MG63 (cell line): ENCODE measurements around the gene ECPAS. TPM values are rescaled to one million over a fixed set of nuclear protein-coding genes. Genes with fewer than 3 reads are reported as not detected.
A peak's percentile ranks its signal among the peaks of the same experiment; 100 is the strongest.
"Not testable (repeated sequence)": the region's sequence is repeated elsewhere in the genome, so short reads cannot be mapped to it uniquely, and the experiment has no call there.

Experiments used
- DNase-seq: peaks from one replicate; pipeline ENCODE4 v3.0.0-alpha.2; 2020
- H3K27me3 ChIP-seq: fragments of 250-450 bp; sonication (Bioruptor Pico); 2 replicates; pipeline ENCODE4 v1.5.1; 2020; ENCODE audit warnings: mild to moderate bottlenecking, moderate library complexity
- H3K36me3 ChIP-seq: fragments of 250-450 bp; sonication (Bioruptor Pico); 2 replicates; pipeline ENCODE4 v1.5.1; 2020; ENCODE audit warnings: mild to moderate bottlenecking, moderate library complexity
- H3K4me3 ChIP-seq: fragments of 250-450 bp; sonication (Bioruptor Pico); 2 replicates; pipeline ENCODE4 v1.5.1; 2020; ENCODE audit warnings: mild to moderate bottlenecking, moderate library complexity
- H3K9me3 ChIP-seq: fragments of 250-450 bp; sonication (Bioruptor Pico); 2 replicates; pipeline ENCODE4 v1.5.1; 2020; ENCODE audit warnings: mild to moderate bottlenecking, moderate library complexity
- total RNA-seq: library from RNA; depleted of rRNA; stranded (reverse); fragments of >200 nt; shearing (Covaris generic); gene quantifications from 2 replicates; pipeline ENCODE4 v1.2.3, GENCODE V29; 2014; ENCODE audit warnings: low replicate concordance; rRNA removed

The ECPAS gene, protein sequence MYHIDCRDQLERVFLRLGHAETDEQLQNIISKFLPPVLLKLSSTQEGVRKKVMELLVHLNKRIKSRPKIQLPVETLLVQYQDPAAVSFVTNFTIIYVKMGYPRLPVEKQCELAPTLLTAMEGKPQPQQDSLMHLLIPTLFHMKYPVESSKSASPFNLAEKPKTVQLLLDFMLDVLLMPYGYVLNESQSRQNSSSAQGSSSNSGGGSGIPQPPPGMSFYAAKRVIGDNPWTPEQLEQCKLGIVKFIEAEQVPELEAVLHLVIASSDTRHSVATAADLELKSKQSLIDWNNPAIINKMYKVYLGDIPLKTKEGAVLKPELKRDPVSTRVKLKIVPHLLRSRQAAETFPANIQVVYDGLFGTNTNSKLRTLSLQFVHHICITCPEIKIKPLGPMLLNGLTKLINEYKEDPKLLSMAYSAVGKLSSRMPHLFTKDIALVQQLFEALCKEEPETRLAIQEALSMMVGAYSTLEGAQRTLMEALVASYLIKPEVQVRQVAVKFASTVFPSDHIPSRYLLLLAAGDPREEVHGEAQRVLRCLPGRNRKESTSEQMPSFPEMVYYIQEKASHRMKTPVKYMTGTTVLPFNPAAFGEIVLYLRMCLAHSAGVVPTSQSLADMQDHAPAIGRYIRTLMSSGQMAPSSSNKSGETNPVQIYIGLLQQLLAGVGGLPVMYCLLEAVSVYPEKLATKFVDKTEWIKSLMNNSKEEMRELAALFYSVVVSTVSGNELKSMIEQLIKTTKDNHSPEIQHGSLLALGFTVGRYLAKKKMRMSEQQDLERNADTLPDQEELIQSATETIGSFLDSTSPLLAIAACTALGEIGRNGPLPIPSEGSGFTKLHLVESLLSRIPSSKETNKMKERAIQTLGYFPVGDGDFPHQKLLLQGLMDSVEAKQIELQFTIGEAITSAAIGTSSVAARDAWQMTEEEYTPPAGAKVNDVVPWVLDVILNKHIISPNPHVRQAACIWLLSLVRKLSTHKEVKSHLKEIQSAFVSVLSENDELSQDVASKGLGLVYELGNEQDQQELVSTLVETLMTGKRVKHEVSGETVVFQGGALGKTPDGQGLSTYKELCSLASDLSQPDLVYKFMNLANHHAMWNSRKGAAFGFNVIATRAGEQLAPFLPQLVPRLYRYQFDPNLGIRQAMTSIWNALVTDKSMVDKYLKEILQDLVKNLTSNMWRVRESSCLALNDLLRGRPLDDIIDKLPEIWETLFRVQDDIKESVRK (N-terminal part only)
- total RNA-seq = 77.5 and 87.8 TPM in 2 replicates

DNA sequence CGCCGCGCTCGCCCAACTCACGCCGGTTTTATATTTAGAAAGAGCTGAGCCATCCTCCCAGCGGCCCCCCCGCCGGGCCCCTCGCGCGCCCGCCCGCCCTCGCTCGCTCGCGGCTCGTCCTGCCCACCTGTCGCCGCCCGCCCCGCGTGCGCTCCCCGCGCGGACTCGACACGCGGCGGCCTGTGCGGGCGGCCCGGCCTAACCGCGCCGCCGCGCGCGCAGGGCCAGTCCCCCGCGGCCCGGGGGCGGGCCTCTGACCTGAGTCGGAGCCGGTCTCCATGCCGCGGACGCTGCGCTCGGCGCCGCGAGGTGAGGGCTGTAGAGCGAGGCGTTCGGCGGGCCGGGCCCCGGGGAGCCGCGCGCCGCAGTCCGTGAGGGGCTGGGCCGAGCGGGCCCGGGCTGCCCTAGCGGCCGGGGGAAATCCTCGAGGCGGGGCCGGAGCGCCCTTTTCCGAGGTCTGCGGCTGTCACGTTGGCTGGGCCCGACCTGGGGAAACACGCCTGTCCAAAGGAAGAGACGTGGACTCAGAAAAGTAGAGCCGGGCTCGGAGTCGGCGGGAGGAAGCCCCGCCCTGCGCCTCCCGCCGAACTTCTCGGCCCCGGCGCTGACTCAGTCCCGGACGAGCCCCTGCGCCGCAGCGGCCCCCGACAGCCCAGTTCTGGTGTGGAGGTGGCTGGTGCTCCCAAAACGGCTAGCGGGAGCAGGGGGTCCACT lies at the start of gene ECPAS:
TSS of gene ECPAS (minus strand) at position 526 of the 714 bp plus-strand sequence. CDS start 11,465 bp downstream, outside the sequence.
- peaks cover 18% of the 10 kb centered on the region for H3K36me3 ChIP-seq
- DNase-seq = peak; percentile 90
- H3K4me3 ChIP-seq = peak within 1 kb of the TSS; percentile 93
- H3K9me3 ChIP-seq = no peaks in the 10 kb centered on the region
- no peaks in the 10 kb centered on the region for H3K27me3 ChIP-seq

DNA sequence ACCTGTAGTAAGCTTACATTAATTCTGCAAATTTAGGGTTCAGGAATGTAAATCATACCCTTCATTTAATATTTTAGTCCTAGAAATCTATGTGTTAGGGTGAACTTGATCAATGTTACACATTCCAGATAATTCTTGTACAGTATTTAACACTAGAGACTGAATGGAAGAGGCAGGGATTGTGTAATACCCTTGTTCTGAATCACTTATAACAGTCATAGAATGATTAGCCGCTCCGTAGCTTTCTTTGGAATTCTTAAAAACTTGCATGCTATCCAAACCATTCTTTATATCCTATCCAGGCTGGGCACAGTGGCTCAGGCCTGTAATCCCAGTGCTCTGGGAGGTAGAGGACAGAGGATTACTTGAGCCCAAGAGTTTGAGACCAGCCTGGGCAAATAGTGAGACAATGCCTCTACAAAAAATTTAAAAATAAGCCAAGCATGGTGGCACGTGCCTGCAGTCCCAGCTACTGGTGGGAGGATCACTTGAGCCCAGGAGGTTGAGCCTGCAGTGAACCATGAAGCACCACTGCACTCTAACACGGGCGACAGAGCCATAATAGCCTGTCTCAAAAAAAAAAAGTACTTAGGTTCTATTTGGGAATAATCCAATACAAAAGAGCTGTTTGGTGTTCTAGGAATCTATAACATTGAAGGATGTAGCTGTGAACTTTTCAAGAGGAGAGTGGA lies 49.1 kb upstream of the ECPAS start:
- peaks cover 2% of the 10 kb centered on the region; the same call in 1 of the 2 replicates for H3K9me3 ChIP-seq
- H3K27me3 ChIP-seq = no peaks in the 10 kb centered on the region
- H3K4me3 ChIP-seq = no peak overlapping the region
- no peak for DNase-seq
- H3K36me3 ChIP-seq = no peaks in the 10 kb centered on the region

DNA sequence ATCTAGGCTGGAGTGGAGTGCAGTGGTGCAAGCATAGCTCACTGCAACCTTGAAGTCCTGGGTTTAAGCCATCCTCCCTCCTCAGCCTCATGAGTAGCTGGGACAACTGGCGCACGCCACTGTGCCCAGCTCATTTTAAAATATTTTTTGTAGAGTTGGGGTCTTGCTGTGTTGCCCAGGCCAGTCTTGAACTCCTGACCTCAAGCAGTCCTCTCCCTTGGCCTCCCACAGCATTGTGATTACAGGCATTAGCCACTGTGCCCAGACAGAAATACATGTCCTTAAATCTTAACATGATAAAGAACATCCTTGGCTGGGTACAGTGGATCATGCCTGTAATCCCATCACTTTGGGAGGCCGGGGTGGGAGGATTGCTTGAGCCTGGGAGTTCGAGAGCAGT lies 47.5 kb upstream of the ECPAS start:
- H3K9me3 ChIP-seq = peaks cover 2% of the 10 kb centered on the region; the same call in 1 of the 2 replicates
- no peaks in the 10 kb centered on the region for H3K27me3 ChIP-seq
- H3K4me3 ChIP-seq = no peak overlapping the region
- DNase-seq = no peak
- H3K36me3 ChIP-seq = no peaks in the 10 kb centered on the region

DNA sequence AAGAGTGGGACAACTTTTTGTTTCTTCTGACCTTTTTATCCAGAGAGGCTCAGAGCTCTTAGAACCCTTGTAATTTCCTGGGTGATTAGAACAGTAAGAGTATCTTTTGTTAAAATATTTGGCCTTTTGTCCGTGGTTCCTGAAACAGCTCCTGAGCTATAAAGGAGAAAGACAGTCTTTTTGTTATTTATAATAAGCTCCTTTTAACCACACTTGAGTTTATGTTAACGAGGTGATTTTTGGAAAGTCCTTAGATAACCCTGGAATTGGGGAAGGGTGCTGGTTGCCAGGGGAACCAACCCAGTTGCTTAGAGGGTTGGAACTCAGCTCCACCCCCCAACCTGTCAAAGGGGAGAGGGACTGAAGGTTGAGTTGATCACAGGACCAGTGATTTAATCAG lies 45.6 kb upstream of the ECPAS start:
- H3K27me3 ChIP-seq = no peaks in the 10 kb centered on the region
- H3K4me3 ChIP-seq = no peak overlapping the region
- H3K36me3 ChIP-seq = no peaks in the 10 kb centered on the region
- no peak for DNase-seq
- H3K9me3 ChIP-seq = no peaks in the 10 kb centered on the region; the same call in 1 of the 2 replicates

DNA sequence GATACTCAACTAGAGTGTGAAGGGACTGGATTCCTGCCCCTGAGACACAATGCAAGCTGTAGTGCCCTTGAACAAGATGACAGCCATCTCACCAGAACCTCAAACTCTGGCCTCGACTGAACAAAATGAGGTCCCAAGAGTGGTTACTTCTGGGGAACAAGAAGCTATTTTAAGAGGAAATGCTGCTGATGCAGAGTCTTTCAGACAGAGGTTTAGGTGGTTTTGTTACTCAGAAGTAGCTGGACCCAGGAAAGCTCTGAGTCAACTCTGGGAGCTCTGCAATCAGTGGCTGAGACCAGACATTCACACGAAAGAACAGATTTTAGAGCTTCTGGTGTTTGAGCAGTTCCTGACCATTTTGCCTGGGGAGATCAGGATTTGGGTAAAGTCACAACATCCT lies 43.2 kb upstream of the ECPAS start:
- DNase-seq = no peak
- Histone ChIP-seq H3K4me3 (no peak overlapping the region), H3K27me3 (no peaks in the 10 kb centered on the region)

DNA sequence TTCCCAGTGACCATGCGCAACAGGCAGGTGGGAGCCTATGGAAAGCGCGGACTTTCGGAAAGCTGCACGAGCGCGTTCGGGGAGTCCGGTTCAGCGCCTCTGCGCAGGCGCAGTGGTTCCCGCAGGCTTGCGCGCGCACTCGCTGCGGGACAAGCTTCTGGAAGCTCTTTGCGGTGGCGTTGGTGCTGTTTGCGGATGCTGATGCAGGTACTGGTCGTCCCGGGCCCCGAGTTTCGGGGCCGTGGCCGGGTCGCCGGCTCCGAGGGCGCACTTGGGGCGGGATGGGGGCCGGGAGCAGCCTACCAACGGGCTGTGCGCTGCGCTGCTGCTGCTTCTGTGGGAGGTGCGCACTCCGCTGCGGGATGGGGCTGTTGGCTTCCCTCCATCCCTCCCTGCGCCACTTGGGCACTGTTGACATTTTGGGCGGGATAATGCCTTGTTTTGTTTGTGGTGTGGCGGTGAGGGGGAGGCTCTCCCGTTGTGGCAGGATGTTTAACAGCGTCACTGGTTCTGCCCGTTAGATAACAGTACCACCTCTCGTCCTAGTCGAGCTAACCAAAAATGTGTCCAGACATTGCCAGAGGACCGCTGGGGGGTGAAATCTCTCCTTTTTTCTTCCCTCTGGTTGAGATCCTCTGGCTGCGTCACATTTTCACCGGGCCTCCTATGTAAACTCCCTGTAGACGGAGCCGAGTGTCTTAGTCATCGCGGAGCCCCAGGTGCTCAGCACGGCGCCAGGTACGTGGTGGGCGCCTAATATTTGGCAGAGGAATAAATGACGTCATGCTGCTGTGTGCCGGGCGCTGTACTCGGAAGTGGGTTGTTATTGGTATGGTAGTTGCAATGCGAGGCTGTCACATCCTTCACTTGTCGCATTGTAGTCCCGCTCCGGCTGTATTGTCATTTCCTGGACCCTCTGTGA lies 41.1 kb upstream of the ECPAS start, which contains the start of gene ZNF483:
TSS of gene ZNF483 (plus strand) at position 124 of the 922 bp plus-strand sequence. CDS start 2,217 bp downstream, outside the sequence.
- Histone ChIP-seq H3K9me3 (no peaks in the 10 kb centered on the region), H3K36me3 (no peaks in the 10 kb centered on the region), H3K4me3 (no peak within 1 kb of the TSS), H3K27me3 (no peaks in the 10 kb centered on the region)
- no peak for DNase-seq

More for the DNA sequence above, 43.2 kb upstream of the ECPAS start:
- Histone ChIP-seq H3K9me3 (no peaks in the 10 kb centered on the region), H3K36me3 (no peaks in the 10 kb centered on the region)

DNA sequence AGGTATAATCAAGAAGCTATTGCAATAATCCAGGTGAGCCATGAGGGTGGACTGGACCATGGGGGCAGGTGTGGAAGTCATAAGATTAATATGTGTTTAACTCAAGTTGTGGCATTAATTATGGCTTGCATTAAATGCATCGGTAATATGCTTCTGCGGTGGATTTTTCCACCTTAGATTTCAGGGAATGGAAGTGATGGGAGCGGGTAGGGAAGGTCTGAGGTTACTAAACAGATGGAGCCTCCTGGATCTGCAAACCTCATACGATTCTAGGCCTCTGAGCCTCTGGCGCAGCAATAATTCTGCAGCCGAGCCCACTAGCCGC lies 40.5 kb upstream of the ECPAS start:
- no peak overlapping the region for H3K4me3 ChIP-seq
- no peaks in the 10 kb centered on the region for H3K27me3 ChIP-seq
- H3K36me3 ChIP-seq = no peaks in the 10 kb centered on the region
- no peak for DNase-seq
- H3K9me3 ChIP-seq = no peaks in the 10 kb centered on the region

DNA sequence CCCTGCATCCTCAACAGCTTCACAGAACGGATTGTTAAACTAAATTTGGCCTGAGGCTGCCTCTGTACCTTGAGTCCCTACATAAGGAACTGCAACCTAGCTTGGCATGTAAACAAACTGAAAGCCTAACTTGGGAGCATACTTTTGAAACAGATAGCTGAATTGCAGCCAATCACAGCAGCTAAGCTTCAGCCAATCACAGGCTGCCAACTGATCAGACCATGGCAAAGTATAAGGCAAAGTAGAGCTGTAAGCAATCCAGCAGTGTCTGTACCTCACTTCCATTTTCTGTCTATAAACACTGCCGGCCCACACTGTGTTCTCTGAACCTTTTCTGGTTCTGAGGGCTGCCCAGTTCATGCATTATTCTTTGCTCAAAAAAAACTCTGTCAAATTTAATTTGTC lies 31.9 kb upstream of the ECPAS start:
- no peak for DNase-seq
- H3K9me3 ChIP-seq = peaks cover 2% of the 10 kb centered on the region; the same call in 1 of the 2 replicates
- no peak overlapping the region for H3K4me3 ChIP-seq
- no peaks in the 10 kb centered on the region for H3K27me3 ChIP-seq
- no peaks in the 10 kb centered on the region for H3K36me3 ChIP-seq

DNA sequence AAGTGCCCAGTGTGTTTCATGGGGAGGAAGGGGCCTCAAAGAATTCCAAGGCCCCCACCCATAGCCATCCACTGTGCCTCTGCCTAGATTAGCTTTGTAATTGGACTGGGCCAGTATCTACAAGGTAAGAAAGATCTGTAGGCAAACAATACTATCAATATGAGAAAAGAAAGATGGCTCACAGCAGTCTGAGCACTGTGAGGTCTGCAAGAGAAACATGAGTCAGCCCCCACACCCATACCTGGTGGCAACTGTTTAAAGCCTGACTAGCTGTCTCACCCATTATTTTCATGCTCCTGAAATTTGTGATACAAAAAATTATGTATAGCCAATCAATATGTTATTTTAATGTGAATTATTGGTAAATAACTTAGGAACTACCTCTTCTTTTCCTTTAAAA lies 30.8 kb upstream of the ECPAS start:
- H3K4me3 ChIP-seq = no peak overlapping the region
- no peak for DNase-seq
- no peaks in the 10 kb centered on the region for H3K27me3 ChIP-seq
- no peaks in the 10 kb centered on the region for H3K36me3 ChIP-seq
- H3K9me3 ChIP-seq = peaks cover 2% of the 10 kb centered on the region; the same call in 1 of the 2 replicates

DNA sequence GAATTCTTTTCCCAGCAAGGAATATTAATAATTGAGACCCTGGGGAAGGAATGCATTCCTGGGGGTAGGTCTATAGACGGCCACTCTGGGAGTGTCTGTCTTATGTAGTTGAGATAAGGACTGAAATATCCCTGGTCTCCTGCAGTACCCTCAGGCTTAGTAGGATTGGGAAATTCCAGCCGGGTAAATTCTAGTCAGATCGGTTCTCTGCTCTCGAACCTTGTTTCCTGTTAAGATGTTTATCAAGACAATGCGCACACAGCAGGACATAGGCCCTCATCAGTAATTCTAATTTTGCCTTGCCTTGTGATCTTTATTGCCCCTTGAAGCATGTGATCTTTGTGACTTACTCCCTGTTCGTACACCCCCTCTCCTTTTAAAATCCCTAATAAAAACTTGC lies 27.4 kb upstream of the ECPAS start:
- not testable (repeated sequence) for H3K27me3 ChIP-seq, H3K36me3 ChIP-seq, H3K9me3 ChIP-seq, DNase-seq, H3K4me3 ChIP-seq

DNA sequence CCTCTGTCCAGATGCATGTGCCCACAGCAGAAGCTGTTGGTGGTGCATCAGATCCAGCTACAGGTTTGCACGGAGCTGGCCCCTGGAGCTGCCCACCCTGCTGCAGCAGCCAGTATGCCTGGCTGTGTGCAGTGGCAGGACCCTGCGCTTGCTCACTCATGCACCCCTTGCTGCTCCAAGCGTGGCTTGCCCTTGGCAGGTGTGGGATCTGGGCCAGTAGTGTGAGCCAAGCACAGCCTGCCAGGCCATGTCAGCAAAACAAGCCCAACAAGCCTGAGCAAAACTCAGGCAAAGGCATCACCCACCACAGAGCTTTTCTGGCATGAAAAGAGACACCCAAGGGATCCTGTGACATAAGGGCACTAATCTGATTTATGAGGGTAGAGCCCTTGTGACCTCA lies 18.3 kb upstream of the ECPAS start:
- no peak for DNase-seq
- no peaks in the 10 kb centered on the region for H3K27me3 ChIP-seq
- H3K4me3 ChIP-seq = no peak overlapping the region
- no peaks in the 10 kb centered on the region for H3K36me3 ChIP-seq
- no peaks in the 10 kb centered on the region for H3K9me3 ChIP-seq

DNA sequence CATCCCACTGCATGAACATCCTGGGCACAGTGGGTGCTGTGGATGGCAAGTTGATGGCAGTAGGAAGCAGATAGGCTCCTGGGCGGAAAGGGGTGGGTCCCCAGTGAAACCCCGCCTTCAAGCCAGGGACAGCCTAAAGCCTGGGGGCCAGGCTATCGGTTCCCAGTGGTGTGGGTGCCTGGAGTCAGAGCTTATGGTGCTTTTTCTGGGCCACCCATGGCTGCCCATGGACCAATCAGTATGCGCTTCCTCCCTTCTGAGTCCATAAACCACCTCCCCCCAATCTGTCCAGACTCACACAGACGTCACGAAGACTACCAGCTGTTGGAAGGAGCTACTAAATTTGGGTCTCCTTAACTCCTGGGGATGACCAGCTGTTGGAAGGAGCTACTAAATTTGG lies 17.5 kb upstream of the ECPAS start:
- Histone ChIP-seq H3K9me3 (no peaks in the 10 kb centered on the region), H3K27me3 (no peaks in the 10 kb centered on the region), H3K36me3 (no peaks in the 10 kb centered on the region), H3K4me3 (no peak overlapping the region)
- no peak for DNase-seq

DNA sequence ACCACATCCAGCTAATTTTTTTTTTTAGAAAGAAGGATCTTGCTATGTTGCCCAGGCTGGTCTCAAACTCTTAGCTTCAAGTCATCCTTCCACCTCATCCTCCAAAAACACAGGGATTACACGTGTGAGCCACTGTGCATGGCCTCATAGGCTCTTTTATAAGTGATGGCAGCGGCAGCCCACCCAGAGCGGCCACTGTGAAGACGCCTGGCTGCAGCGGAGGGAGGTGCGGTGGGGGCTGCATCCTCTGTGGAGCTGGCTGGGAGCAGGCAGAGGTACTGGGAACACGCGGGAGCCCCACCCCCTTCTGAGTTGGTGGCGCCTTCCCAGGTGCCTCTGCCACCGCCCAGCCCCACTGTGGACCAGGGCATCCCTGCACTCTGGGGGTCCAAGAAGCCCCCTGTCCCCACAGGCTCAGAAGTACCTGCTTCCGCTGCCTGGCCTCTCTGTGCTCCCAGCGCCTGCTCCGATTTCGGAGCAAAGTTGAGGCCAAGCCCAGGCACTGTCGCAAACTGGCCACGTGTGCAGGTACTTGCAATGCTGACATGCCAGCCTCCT lies 16.9 kb upstream of the ECPAS start:
- H3K4me3 ChIP-seq = no peak overlapping the region
- no peak for DNase-seq
- H3K27me3 ChIP-seq = no peaks in the 10 kb centered on the region

DNA sequence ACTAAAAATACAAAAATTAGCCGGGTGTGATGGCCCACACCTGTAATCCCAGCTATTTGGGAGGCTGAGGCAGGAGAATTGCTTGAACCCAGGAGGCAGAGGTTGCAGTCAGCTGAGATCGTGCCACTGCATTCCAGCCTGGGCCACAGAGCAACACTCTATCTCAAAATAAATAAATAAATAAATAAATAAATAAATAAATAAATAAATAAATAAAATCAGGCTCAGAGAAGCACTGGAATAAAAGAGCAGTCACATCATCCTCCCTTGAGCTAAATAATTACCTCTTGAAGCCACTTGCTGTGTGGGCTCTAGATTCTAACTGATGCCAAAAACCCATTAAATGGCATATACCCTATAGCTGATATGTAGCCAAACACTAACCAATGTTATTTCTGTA lies 13.0 kb upstream of the ECPAS start:
- not testable (repeated sequence) for H3K27me3 ChIP-seq, DNase-seq, H3K9me3 ChIP-seq, H3K4me3 ChIP-seq, H3K36me3 ChIP-seq

More for the DNA sequence above, 16.9 kb upstream of the ECPAS start:
- Histone ChIP-seq H3K9me3 (no peaks in the 10 kb centered on the region), H3K36me3 (no peaks in the 10 kb centered on the region)

DNA sequence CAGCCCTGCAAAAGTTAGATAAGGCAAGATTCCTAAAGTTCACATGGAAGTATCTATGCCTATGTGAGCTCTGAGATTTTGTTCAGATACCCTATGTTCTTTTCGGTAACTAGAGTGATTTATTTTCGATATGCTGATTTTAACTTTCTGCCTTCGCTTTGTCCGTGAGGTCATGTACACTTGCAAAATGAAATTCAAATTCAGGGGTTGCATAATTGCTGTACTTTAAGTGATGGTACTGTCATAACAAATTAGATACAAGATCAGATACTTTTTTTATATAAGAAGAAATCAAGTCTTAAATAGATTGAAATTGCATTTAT lies 350 bp upstream of the ECPAS start:
- no peak for DNase-seq
- Histone ChIP-seq H3K36me3 (peaks cover 17% of the 10 kb centered on the region), H3K9me3 (no peaks in the 10 kb centered on the region), H3K27me3 (no peaks in the 10 kb centered on the region), H3K4me3 (peak overlapping the region; percentile 58)
